ENCODE data around the gene PARD6G. TPM values are rescaled to one million over a fixed set of nuclear protein-coding genes. Genes with fewer than 3 reads are reported as not detected.

PARD6G gene
- total RNA-seq, 1 experiment from 2014 or later, result 3.9 TPM

- DNase-seq (ENCODE audit: low read depth), result no peak
These were observed 34.1 kb downstream of the PARD6G start for GRCh38 chr18:80213182-80213581.

GRCh38 chr18:80210312-80211083 lies 36.8 kb downstream of the PARD6G start:
- DNase-seq (ENCODE audit: low read depth), result no peak

- DNase-seq (ENCODE audit: low read depth), result no peak
These were observed 38.7 kb downstream of the PARD6G start for GRCh38 chr18:80208620-80209019.

GRCh38 chr18:80205294-80205693 lies 42.0 kb downstream of the PARD6G start:
- no peak for DNase-seq (ENCODE audit: low read depth)

- DNase-seq (ENCODE audit: low read depth), result no peak
These were observed 43.2 kb downstream of the PARD6G start for GRCh38 chr18:80204142-80204541.

- no peak for DNase-seq (ENCODE audit: low read depth)
These were observed 44.1 kb downstream of the PARD6G start for GRCh38 chr18:80203249-80203648.

- no peak for DNase-seq (ENCODE audit: low read depth)
These were observed 44.9 kb downstream of the PARD6G start for GRCh38 chr18:80202264-80202998.

GRCh38 chr18:80201739-80202138 lies 45.6 kb downstream of the PARD6G start:
- DNase-seq (ENCODE audit: low read depth), result no peak

- no peak for DNase-seq (ENCODE audit: low read depth)
These were observed 46.2 kb downstream of the PARD6G start for GRCh38 chr18:80200932-80201672.

- peak; percentile 41 for DNase-seq (ENCODE audit: low read depth)
These were observed 47.0 kb downstream of the PARD6G start for GRCh38 chr18:80200171-80200931.

GRCh38 chr18:80198994-80199748 lies 48.1 kb downstream of the PARD6G start:
- no peak for DNase-seq (ENCODE audit: low read depth)

- no peak for DNase-seq (ENCODE audit: low read depth)
These were observed 48.9 kb downstream of the PARD6G start for GRCh38 chr18:80198391-80198790.

GRCh38 chr18:80197528-80197927 lies 49.8 kb downstream of the PARD6G start:
- DNase-seq (ENCODE audit: low read depth), result no peak

GRCh38 chr18:80196528-80197320 lies 50.6 kb downstream of the PARD6G start:
- no peak for DNase-seq (ENCODE audit: low read depth)

- no peak for DNase-seq (ENCODE audit: low read depth)
These were observed 52.3 kb downstream of the PARD6G start for GRCh38 chr18:80194874-80195570.

- no peak for DNase-seq (ENCODE audit: low read depth)
These were observed 53.6 kb downstream of the PARD6G start for GRCh38 chr18:80193701-80194100.

- DNase-seq (ENCODE audit: low read depth), result no peak
These were observed 54.5 kb downstream of the PARD6G start for GRCh38 chr18:80192653-80193385.

- DNase-seq (ENCODE audit: low read depth), result no peak
These were observed 55.2 kb downstream of the PARD6G start for GRCh38 chr18:80191907-80192652.

All from HT1080 (cell line).